ENCODE results near the gene ZFP57.

Gene ZFP57

GRCh38 chr6:29680904-29681303 is at the start of gene ZFP57:
Gene ZFP57, minus strand, starts transcription at chr6:29681152. Its CDS starts 4,149 bp downstream, at chr6:29677003.
- DNase-seq = no peak

GRCh38 chr6:29730575-29731126 is 49.7 kb upstream of the ZFP57 start:
- no peak for DNase-seq

GRCh38 chr6:29729774-29730328 is 48.9 kb upstream of the ZFP57 start:
- DNase-seq = no peak

- no peak for DNase-seq
These were observed 47.9 kb upstream of the ZFP57 start for GRCh38 chr6:29728875-29729270.

GRCh38 chr6:29728173-29728874 is 47.4 kb upstream of the ZFP57 start:
- DNase-seq = no peak

- no peak for DNase-seq
These were observed 46.7 kb upstream of the ZFP57 start for GRCh38 chr6:29727637-29728036.

- DNase-seq = no peak
These were observed 45.7 kb upstream of the ZFP57 start for GRCh38 chr6:29726571-29727194.

GRCh38 chr6:29726001-29726400 is 45.0 kb upstream of the ZFP57 start:
- no peak for DNase-seq

- no peak for DNase-seq
These were observed 44.3 kb upstream of the ZFP57 start for GRCh38 chr6:29724937-29725869.

GRCh38 chr6:29723666-29724588 is 43.0 kb upstream of the ZFP57 start:
- no peak for DNase-seq

- no peak for DNase-seq
These were observed 42.3 kb upstream of the ZFP57 start, which contains the start of gene HLA-F for GRCh38 chr6:29723262-29723665. Gene HLA-F, plus strand, starts transcription at chr6:29723434. Its CDS starts 30 bp downstream, at chr6:29723464.

GRCh38 chr6:29720863-29721262 is 39.9 kb upstream of the ZFP57 start:
- DNase-seq = no peak

GRCh38 chr6:29710281-29710941 is 29.5 kb upstream of the ZFP57 start:
- DNase-seq = no peak

GRCh38 chr6:29709188-29709587 is 28.2 kb upstream of the ZFP57 start:
- no peak for DNase-seq

GRCh38 chr6:29708432-29709179 is 27.7 kb upstream of the ZFP57 start:
- no peak for DNase-seq

GRCh38 chr6:29705389-29706231 is 24.7 kb upstream of the ZFP57 start:
- peak; percentile 24 for DNase-seq

- DNase-seq = no peak
These were observed 21.7 kb upstream of the ZFP57 start for GRCh38 chr6:29702519-29703103.

GRCh38 chr6:29696147-29697125 is 15.5 kb upstream of the ZFP57 start:
- no peak for DNase-seq

Measured in NCI-H510A treated with DMSO at 0.1 percent for 48 hours (cell line).